Kidney (tissue), 14 donors: ENCODE measurements around the gene TYRP1. TPM values are rescaled to one million over a fixed set of nuclear protein-coding genes. Genes with fewer than 3 reads are reported as not detected.

ENCODE experiments used
- DNase-seq, 5 donors: peaks; one replicate each; pipeline ENCODE4 v3.0.0-alpha.2; 2013 to 2020
- FAIRE-seq: peaks from 2 replicates; lab custom pipeline; 2012; peaks lifted over from hg19 to GRCh38; lab: Jason Lieb, UNC
- H3K27ac ChIP-seq, 2 donors: one replicate each; pipeline ENCODE4 v1.7.0; 2013; ENCODE audit warnings: low read depth in 2 of 2, low read length in 2 of 2, inconsistent platforms in 1 of 2
- H3K27me3 ChIP-seq: one replicate; pipeline ENCODE4 v1.7.1; 2013; ENCODE audit warnings: low read length, inconsistent platforms; ENCODE audit not compliant: control insufficient read depth, insufficient read depth
- H3K36me3 ChIP-seq, 3 donors: one replicate each; pipeline versions ENCODE4 v1.7.0 to v1.7.1; 2013; ENCODE audit warnings: low read length in 3 of 3, control low read depth in 1 of 3, inconsistent platforms in 1 of 3; ENCODE audit not compliant: insufficient read depth in 3 of 3, control insufficient read depth in 2 of 3
- H3K4me1 ChIP-seq, 3 donors: one replicate each; pipeline versions ENCODE4 v1.7.0 to v1.7.1; 2013; ENCODE audit warnings: low read length in 3 of 3, inconsistent platforms in 1 of 3, low read depth in 1 of 3; ENCODE audit not compliant: control insufficient read depth in 2 of 3, insufficient read depth in 2 of 3
- H3K4me3 ChIP-seq, 3 donors: one replicate each; pipeline versions ENCODE4 v1.7.0 to v1.8.1; 2013; ENCODE audit warnings: low read length in 3 of 3, control low read depth in 1 of 3, inconsistent platforms in 1 of 3
- H3K9ac ChIP-seq, 3 donors: one replicate each; pipeline versions ENCODE4 v1.7.0 to v1.7.1; 2013; ENCODE audit warnings: low read length in 3 of 3, control low read depth in 1 of 3, inconsistent platforms in 1 of 3
- H3K9me3 ChIP-seq, 3 donors: one replicate each; pipeline versions ENCODE4 v1.7.0 to v1.7.1; 2013; ENCODE audit warnings: low read length in 3 of 3, control low read depth in 1 of 3, inconsistent platforms in 1 of 3; ENCODE audit not compliant: control insufficient read depth in 2 of 3, insufficient read depth in 1 of 3
- intact Hi-C: fragments of 100-400 bp; cut with DNase I; formaldehyde crosslinking; loops from one replicate; pipeline ENCODE4 v1.11.1; 2022
- polyA plus RNA-seq: library from polyadenylated mRNA; stranded (reverse); fragments of 350-450 nt; fragmentation: Illumina TruSeq; extraction: RNeasy Lipid Tissue Mini Kit (QIAGEN cat#74804); gene quantifications from one replicate; pipeline ENCODE4 v1.2.3, GENCODE V29; 2014; ENCODE audit warnings: low read depth, low replicate concordance; ENCODE audit not compliant: insufficient read depth
- total RNA-seq: library from RNA; stranded (reverse); fragmentation: NEBNext Ultra II Directional; extraction: Animal tissue kit (Norgen Biotek cat#: 25700); gene quantifications from one replicate; pipeline ENCODE4 v1.2.1, GENCODE V29; 2021
- TF ChIP-seq, protein P1 (sequence below): IDR thresholded peaks from 3 replicates; pipeline ENCODE4 v1.5.1; 2012; ENCODE audit warnings: mild to moderate bottlenecking, moderate library complexity, borderline replicate concordance; ENCODE audit not compliant: insufficient read depth; ENCODE audit errors: extremely low read depth
- donor health status: control.
- donor health status: control.
- donor health status: control.
- donor health status: control.
- donor health status: control.
- donor health status: DM: yes; HTN: yes; CAD: no.
- donor health status: Normal renal cell carcinoma (clear cell type).

TYRP1 gene
- total and polyA plus RNA-seq, 2 donors from 2014 or later, result 0.41 to 10.0 TPM

- Histone ChIP-seq H3K9ac (no peak overlapping the region), H3K4me3 (no peak overlapping the region), H3K9me3 (no peaks in the 10 kb centered on the region), H3K36me3 (no peaks in the 10 kb centered on the region), H3K4me1 (no peaks in the 10 kb centered on the region), H3K27me3 (no peaks in the 10 kb centered on the region), H3K27ac (no peak overlapping the region)
- TF ChIP-seq, protein P1, sequence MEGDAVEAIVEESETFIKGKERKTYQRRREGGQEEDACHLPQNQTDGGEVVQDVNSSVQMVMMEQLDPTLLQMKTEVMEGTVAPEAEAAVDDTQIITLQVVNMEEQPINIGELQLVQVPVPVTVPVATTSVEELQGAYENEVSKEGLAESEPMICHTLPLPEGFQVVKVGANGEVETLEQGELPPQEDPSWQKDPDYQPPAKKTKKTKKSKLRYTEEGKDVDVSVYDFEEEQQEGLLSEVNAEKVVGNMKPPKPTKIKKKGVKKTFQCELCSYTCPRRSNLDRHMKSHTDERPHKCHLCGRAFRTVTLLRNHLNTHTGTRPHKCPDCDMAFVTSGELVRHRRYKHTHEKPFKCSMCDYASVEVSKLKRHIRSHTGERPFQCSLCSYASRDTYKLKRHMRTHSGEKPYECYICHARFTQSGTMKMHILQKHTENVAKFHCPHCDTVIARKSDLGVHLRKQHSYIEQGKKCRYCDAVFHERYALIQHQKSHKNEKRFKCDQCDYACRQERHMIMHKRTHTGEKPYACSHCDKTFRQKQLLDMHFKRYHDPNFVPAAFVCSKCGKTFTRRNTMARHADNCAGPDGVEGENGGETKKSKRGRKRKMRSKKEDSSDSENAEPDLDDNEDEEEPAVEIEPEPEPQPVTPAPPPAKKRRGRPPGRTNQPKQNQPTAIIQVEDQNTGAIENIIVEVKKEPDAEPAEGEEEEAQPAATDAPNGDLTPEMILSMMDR, result no peak
- intact Hi-C loops, result no loop called here
- no peak for DNase-seq
- no peak for FAIRE-seq
These were observed 24.7 kb downstream of the TYRP1 start for GRCh38 chr9:12717907-12718306.

- Histone ChIP-seq H3K9me3 (no peaks in the 10 kb centered on the region), H3K4me3 (no peak overlapping the region), H3K27me3 (no peaks in the 10 kb centered on the region), H3K27ac (no peak overlapping the region), H3K9ac (no peak overlapping the region), H3K4me1 (no peaks in the 10 kb centered on the region), H3K36me3 (no peaks in the 10 kb centered on the region)
- intact Hi-C loops, result no loop called here
- FAIRE-seq, result no peak
- DNase-seq, result no peak
- TF ChIP-seq, protein P1, result no peak
These were observed 25.4 kb downstream of the TYRP1 start for GRCh38 chr9:12718482-12719026.

GRCh38 chr9:12719431-12719830 is 26.2 kb downstream of the TYRP1 start:
- FAIRE-seq, result peak; percentile 94
- H3K27me3 ChIP-seq, result no peaks in the 10 kb centered on the region
- no peak overlapping the region for H3K9ac ChIP-seq
- no peak overlapping the region for H3K4me3 ChIP-seq
- intact Hi-C loops, result no loop called here
- H3K9me3 ChIP-seq, result no peaks in the 10 kb centered on the region
- H3K36me3 ChIP-seq, result no peaks in the 10 kb centered on the region
- H3K4me1 ChIP-seq, result no peaks in the 10 kb centered on the region
- no peak overlapping the region for H3K27ac ChIP-seq
- DNase-seq, result peak in 2 of 5 donors; percentile 59 to 85
- TF ChIP-seq, protein P1, result peak; percentile 48

DNA sequence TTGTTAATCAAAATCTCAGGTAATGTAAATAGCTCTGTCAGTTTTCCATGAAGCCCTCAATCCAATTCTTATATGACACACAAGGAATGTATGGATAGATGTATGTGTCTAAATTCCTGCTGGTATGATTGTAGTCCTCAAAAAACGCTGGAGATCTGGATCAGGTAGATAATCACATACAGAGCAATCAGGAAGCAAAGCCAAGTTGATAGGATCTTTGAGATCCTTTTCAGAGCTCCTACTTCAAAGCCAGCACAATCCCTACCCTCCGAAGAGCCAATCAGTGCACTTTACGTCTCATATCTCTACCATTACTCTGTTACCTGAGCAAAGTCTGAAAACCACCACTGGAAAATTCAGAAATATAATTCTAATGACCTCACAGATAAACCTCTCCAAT is 27.4 kb downstream of the TYRP1 start:
- H3K36me3 ChIP-seq, result no peaks in the 10 kb centered on the region
- no peaks in the 10 kb centered on the region for H3K27me3 ChIP-seq
- intact Hi-C loops, result loop anchor here (5.0 kb wide), 1 partner anchor 162 kb away; no protein-coding TSS in a partner anchor
- H3K9me3 ChIP-seq, result no peaks in the 10 kb centered on the region
- H3K9ac ChIP-seq, result no peak overlapping the region
- no peak for FAIRE-seq
- no peak overlapping the region for H3K4me3 ChIP-seq
- H3K4me1 ChIP-seq, result no peaks in the 10 kb centered on the region
- no peak overlapping the region for H3K27ac ChIP-seq
- TF ChIP-seq, protein P1, result no peak
- DNase-seq, result no peak
